Measurements from ENCODE around the gene EIF4E3. TPM values are rescaled to one million over a fixed set of nuclear protein-coding genes. Genes with fewer than 3 reads are reported as not detected.

EIF4E3 gene
- polyA plus RNA-seq, 1 donor from 2014 or later = 11.4 TPM

- Histone ChIP-seq H3F3A (ENCODE audit: insufficient read depth, low read length, poor library complexity, severe bottlenecking) (no peaks in the 10 kb centered on the region), H3K36me3 (ENCODE audit: insufficient read depth, low read length) (no peaks in the 10 kb centered on the region), H3K79me2 (replicated peaks; ENCODE audit: insufficient read depth, low read length) (no peaks in the 10 kb centered on the region), H3K9me2 (ENCODE audit: insufficient read depth, low read length) (no peaks in the 10 kb centered on the region), H3K4me3 (ENCODE audit: low read length) (peak overlapping the region; percentile 5), H4K20me1 (ENCODE audit: insufficient read depth) (no peaks in the 10 kb centered on the region), H3K9ac (ENCODE audit: low read length) (no peak overlapping the region), H3K4me2 (ENCODE audit: low read length) (no peak overlapping the region), H3K27me3 (ENCODE audit: insufficient read depth, low read depth, low read length) (no peaks in the 10 kb centered on the region), H3K27ac (ENCODE audit: low read length) (no peak overlapping the region), H2AFZ (ENCODE audit: low read depth, low read length) (no peak overlapping the region), H3K9me3 (ENCODE audit: low read length) (no peaks in the 10 kb centered on the region)
- TF ChIP-seq TAF1 (IDR thresholded peaks at IDR 0.05; ENCODE audit: low read depth) (no peak), EZH2 (IDR thresholded peaks at IDR 0.05; ENCODE audit: borderline replicate concordance, insufficient read depth, low read length, poor library complexity, severe bottlenecking) (no peak), RAD21 (conservative IDR thresholded peaks at IDR 0.05) (no peak), SMC3 (conservative IDR thresholded peaks at IDR 0.05; ENCODE audit: poor library complexity) (no peak), POLR2AphosphoS5 (IDR thresholded peaks at IDR 0.05) (no peak), MXI1 (conservative IDR thresholded peaks at IDR 0.05; ENCODE audit: poor library complexity, severe bottlenecking) (no peak), REST (IDR thresholded peaks at IDR 0.05; ENCODE audit: borderline replicate concordance) (no peak)
- TF ChIP-seq, protein P1, sequence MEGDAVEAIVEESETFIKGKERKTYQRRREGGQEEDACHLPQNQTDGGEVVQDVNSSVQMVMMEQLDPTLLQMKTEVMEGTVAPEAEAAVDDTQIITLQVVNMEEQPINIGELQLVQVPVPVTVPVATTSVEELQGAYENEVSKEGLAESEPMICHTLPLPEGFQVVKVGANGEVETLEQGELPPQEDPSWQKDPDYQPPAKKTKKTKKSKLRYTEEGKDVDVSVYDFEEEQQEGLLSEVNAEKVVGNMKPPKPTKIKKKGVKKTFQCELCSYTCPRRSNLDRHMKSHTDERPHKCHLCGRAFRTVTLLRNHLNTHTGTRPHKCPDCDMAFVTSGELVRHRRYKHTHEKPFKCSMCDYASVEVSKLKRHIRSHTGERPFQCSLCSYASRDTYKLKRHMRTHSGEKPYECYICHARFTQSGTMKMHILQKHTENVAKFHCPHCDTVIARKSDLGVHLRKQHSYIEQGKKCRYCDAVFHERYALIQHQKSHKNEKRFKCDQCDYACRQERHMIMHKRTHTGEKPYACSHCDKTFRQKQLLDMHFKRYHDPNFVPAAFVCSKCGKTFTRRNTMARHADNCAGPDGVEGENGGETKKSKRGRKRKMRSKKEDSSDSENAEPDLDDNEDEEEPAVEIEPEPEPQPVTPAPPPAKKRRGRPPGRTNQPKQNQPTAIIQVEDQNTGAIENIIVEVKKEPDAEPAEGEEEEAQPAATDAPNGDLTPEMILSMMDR (IDR thresholded peaks at IDR 0.05; ENCODE audit: poor library complexity, severe bottlenecking) = no peak
These were observed 89.2 kb downstream of the EIF4E3 start for GRCh38 chr3:71636001-71636400.

DNA sequence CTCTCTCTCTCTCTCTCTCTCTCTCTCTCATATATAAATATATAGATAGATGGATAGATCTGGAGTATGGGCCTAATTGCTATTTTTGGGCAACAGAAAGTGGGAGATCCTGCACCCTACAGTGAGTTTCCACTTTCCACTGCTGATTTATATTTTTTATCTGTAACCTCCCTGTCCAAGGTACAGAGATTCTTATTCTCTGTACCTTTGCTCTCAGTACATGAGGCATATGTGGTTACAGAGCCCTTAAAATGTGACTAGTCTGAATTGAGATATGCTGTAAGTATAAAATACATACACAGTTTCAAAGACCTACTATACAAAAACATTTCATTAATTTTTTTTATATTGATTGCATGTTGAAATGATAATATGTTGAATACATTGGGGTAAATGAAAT, 90.5 kb downstream of the EIF4E3 start:
- H3K4me2 ChIP-seq (ENCODE audit: low read length) = no peak overlapping the region
- no peaks in the 10 kb centered on the region for H3K9me2 ChIP-seq (ENCODE audit: insufficient read depth, low read length)
- no peaks in the 10 kb centered on the region for H3F3A ChIP-seq (ENCODE audit: insufficient read depth, low read length, poor library complexity, severe bottlenecking)
- H3K36me3 ChIP-seq (ENCODE audit: insufficient read depth, low read length) = no peaks in the 10 kb centered on the region
- H3K4me3 ChIP-seq (ENCODE audit: low read length) = no peak overlapping the region
- H3K9me3 ChIP-seq (ENCODE audit: low read length) = no peaks in the 10 kb centered on the region
- no peaks in the 10 kb centered on the region for H3K27me3 ChIP-seq (ENCODE audit: insufficient read depth, low read depth, low read length)
- H2AFZ ChIP-seq (ENCODE audit: low read depth, low read length) = no peak overlapping the region
- TF ChIP-seq RAD21 (conservative IDR thresholded peaks at IDR 0.05) = no peak
- no peak for TF ChIP-seq TAF1 (IDR thresholded peaks at IDR 0.05; ENCODE audit: low read depth)
- TF ChIP-seq EP300 (conservative IDR thresholded peaks at IDR 0.05; ENCODE audit: poor library complexity, severe bottlenecking) = no peak
- H3K27ac ChIP-seq (ENCODE audit: low read length) = no peak overlapping the region
- no peaks in the 10 kb centered on the region for H4K20me1 ChIP-seq (ENCODE audit: insufficient read depth)
- no peaks in the 10 kb centered on the region for H3K79me2 ChIP-seq (replicated peaks; ENCODE audit: insufficient read depth, low read length)
- no peak overlapping the region for H3K9ac ChIP-seq (ENCODE audit: low read length)

GRCh38 chr3:71629711-71630110, 95.5 kb downstream of the EIF4E3 start:
- Histone ChIP-seq H3K9me3 (ENCODE audit: low read length) (no peaks in the 10 kb centered on the region), H3K79me2 (replicated peaks; ENCODE audit: insufficient read depth, low read length) (no peaks in the 10 kb centered on the region), H3K4me2 (ENCODE audit: low read length) (no peak overlapping the region), H3F3A (ENCODE audit: insufficient read depth, low read length, poor library complexity, severe bottlenecking) (no peaks in the 10 kb centered on the region), H3K27me3 (ENCODE audit: insufficient read depth, low read depth, low read length) (no peaks in the 10 kb centered on the region), H3K27ac (ENCODE audit: low read length) (no peak overlapping the region), H4K20me1 (ENCODE audit: insufficient read depth) (no peaks in the 10 kb centered on the region), H3K36me3 (ENCODE audit: insufficient read depth, low read length) (no peaks in the 10 kb centered on the region), H2AFZ (ENCODE audit: low read depth, low read length) (no peak overlapping the region), H3K9me2 (ENCODE audit: insufficient read depth, low read length) (no peaks in the 10 kb centered on the region), H3K4me3 (ENCODE audit: low read length) (no peak overlapping the region), H3K9ac (ENCODE audit: low read length) (no peak overlapping the region)
- no peak for TF ChIP-seq POLR2AphosphoS5 (IDR thresholded peaks at IDR 0.05)
- TF ChIP-seq REST (IDR thresholded peaks at IDR 0.05; ENCODE audit: borderline replicate concordance) = no peak
- no peak for TF ChIP-seq EP300 (conservative IDR thresholded peaks at IDR 0.05; ENCODE audit: poor library complexity, severe bottlenecking)
- no peak for TF ChIP-seq MXI1 (conservative IDR thresholded peaks at IDR 0.05; ENCODE audit: poor library complexity, severe bottlenecking)
- no peak for TF ChIP-seq SMC3 (conservative IDR thresholded peaks at IDR 0.05; ENCODE audit: poor library complexity)
- TF ChIP-seq TAF1 (IDR thresholded peaks at IDR 0.05; ENCODE audit: low read depth) = no peak
- TF ChIP-seq RAD21 (conservative IDR thresholded peaks at IDR 0.05) = no peak
- TF ChIP-seq, protein P1 (IDR thresholded peaks at IDR 0.05; ENCODE audit: poor library complexity, severe bottlenecking) = no peak
- no peak for TF ChIP-seq EZH2 (IDR thresholded peaks at IDR 0.05; ENCODE audit: borderline replicate concordance, insufficient read depth, low read length, poor library complexity, severe bottlenecking)

All from neural cell (in vitro differentiated cells).